ENCODE measurements around the gene ZNF577.
"Not testable (repeated sequence)": the region's sequence is repeated elsewhere in the genome, so short reads cannot be mapped to it uniquely, and the experiment has no call there.

Gene ZNF577

GRCh38 chr19:51887522-51888498, at the start of gene ZNF577:
TSS of gene ZNF577 (minus strand) at chr19:51887951. CDS start at chr19:51880382, 7,569 bp downstream.
- Histone ChIP-seq H3K4me2 (no peak within 1 kb of the TSS), H4K20me1 (no peaks in the 10 kb centered on the region), H3K36me3 (peaks cover 94% of the 10 kb centered on the region), H3K9me3 (peaks cover 100% of the 10 kb centered on the region), H3K27me3 (no peaks in the 10 kb centered on the region), H3K9ac (no peak within 1 kb of the TSS), H3K4me1 (no peaks in the 10 kb centered on the region), H3K4me3 (peak within 1 kb of the TSS; percentile 32; the same call in 1 of the 2 replicates), H3K27ac (no peak within 1 kb of the TSS)
- no peak; the same call in 1 of the 2 replicates for TF ChIP-seq Cebpa-rat (IDR thresholded peaks at IDR 0.05)

GRCh38 chr19:51931921-51932320, 44.2 kb upstream of the ZNF577 start:
- peaks cover 72% of the 10 kb centered on the region for H3K36me3 ChIP-seq
- TF ChIP-seq Cebpa-rat (IDR thresholded peaks at IDR 0.05) = no peak
- no peak overlapping the region for H3K9ac ChIP-seq
- H3K27me3 ChIP-seq = no peaks in the 10 kb centered on the region
- peaks cover 10% of the 10 kb centered on the region for H3K4me1 ChIP-seq
- H3K4me3 ChIP-seq = no peak overlapping the region
- no peaks in the 10 kb centered on the region for H4K20me1 ChIP-seq
- no peak overlapping the region for H3K4me2 ChIP-seq
- H3K27ac ChIP-seq = no peak overlapping the region
- H3K9me3 ChIP-seq = peaks cover 66% of the 10 kb centered on the region

GRCh38 chr19:51927859-51928258, 40.1 kb upstream of the ZNF577 start:
- H3K27ac ChIP-seq = peak overlapping the region; percentile 91
- no peaks in the 10 kb centered on the region for H3K27me3 ChIP-seq
- H4K20me1 ChIP-seq = no peaks in the 10 kb centered on the region
- H3K4me2 ChIP-seq = peak overlapping the region; percentile 88
- H3K36me3 ChIP-seq = peaks cover 31% of the 10 kb centered on the region
- H3K4me3 ChIP-seq = peak overlapping the region; percentile 86
- TF ChIP-seq Cebpa-rat (IDR thresholded peaks at IDR 0.05) = no peak
- peaks cover 10% of the 10 kb centered on the region for H3K4me1 ChIP-seq
- peak overlapping the region; percentile 86 for H3K9ac ChIP-seq
- H3K9me3 ChIP-seq = peaks cover 63% of the 10 kb centered on the region

GRCh38 chr19:51926784-51927741, 39.3 kb upstream of the ZNF577 start, which contains the start of gene ZNF613:
TSS of gene ZNF613 (plus strand) at chr19:51927472. CDS start at chr19:51936221, 8,749 bp downstream.
- peak within 1 kb of the TSS; percentile 86 for H3K9ac ChIP-seq
- peak within 1 kb of the TSS; percentile 91 for H3K27ac ChIP-seq
- peaks cover 23% of the 10 kb centered on the region for H3K36me3 ChIP-seq
- peak within 1 kb of the TSS; percentile 88 for H3K4me2 ChIP-seq
- peaks cover 63% of the 10 kb centered on the region for H3K9me3 ChIP-seq
- H3K4me1 ChIP-seq = peaks cover 10% of the 10 kb centered on the region
- peak within 1 kb of the TSS; percentile 86 for H3K4me3 ChIP-seq
- no peaks in the 10 kb centered on the region for H3K27me3 ChIP-seq
- no peaks in the 10 kb centered on the region for H4K20me1 ChIP-seq
- no peak for TF ChIP-seq Cebpa-rat (IDR thresholded peaks at IDR 0.05)

- Histone ChIP-seq H3K4me2 (peak overlapping the region; percentile 88), H3K27me3 (no peaks in the 10 kb centered on the region), H4K20me1 (no peaks in the 10 kb centered on the region), H3K9me3 (peaks cover 63% of the 10 kb centered on the region), H3K36me3 (peaks cover 17% of the 10 kb centered on the region), H3K27ac (peak overlapping the region; percentile 91), H3K4me1 (peaks cover 10% of the 10 kb centered on the region), H3K9ac (peak overlapping the region; percentile 86; the same call in 1 of the 2 replicates), H3K4me3 (peak overlapping the region; percentile 86)
- TF ChIP-seq Cebpa-rat (IDR thresholded peaks at IDR 0.05) = no peak
These were observed 38.7 kb upstream of the ZNF577 start for GRCh38 chr19:51926426-51926783.

GRCh38 chr19:51921949-51922348, 34.2 kb upstream of the ZNF577 start:
- Histone ChIP-seq H3K4me1 (no peaks in the 10 kb centered on the region), H3K9me3 (peaks cover 95% of the 10 kb centered on the region), H3K27ac (no peak overlapping the region), H3K9ac (no peak overlapping the region), H3K27me3 (no peaks in the 10 kb centered on the region), H4K20me1 (no peaks in the 10 kb centered on the region), H3K36me3 (no peaks in the 10 kb centered on the region; the same call in 1 of the 2 replicates), H3K4me2 (no peak overlapping the region), H3K4me3 (peak overlapping the region; percentile 38; the same call in 1 of the 2 replicates)
- no peak for TF ChIP-seq Cebpa-rat (IDR thresholded peaks at IDR 0.05)

- no peak for TF ChIP-seq Cebpa-rat (IDR thresholded peaks at IDR 0.05)
- peaks cover 100% of the 10 kb centered on the region for H3K9me3 ChIP-seq
These were observed 31.9 kb upstream of the ZNF577 start for GRCh38 chr19:51919606-51920005.

GRCh38 chr19:51916167-51916566, 28.4 kb upstream of the ZNF577 start:
- peaks cover 100% of the 10 kb centered on the region for H3K9me3 ChIP-seq
- peaks cover 5% of the 10 kb centered on the region; the same call in 1 of the 2 replicates for H3K4me1 ChIP-seq

More at GRCh38 chr19:51919606-51920005, 31.9 kb upstream of the ZNF577 start:
- Histone ChIP-seq H3K4me3 (no peak overlapping the region), H3K27me3 (no peaks in the 10 kb centered on the region), H3K4me1 (peaks cover 5% of the 10 kb centered on the region; the same call in 1 of the 2 replicates), H3K27ac (no peak overlapping the region), H3K36me3 (no peaks in the 10 kb centered on the region; the same call in 1 of the 2 replicates), H3K9ac (no peak overlapping the region), H4K20me1 (no peaks in the 10 kb centered on the region), H3K4me2 (no peak overlapping the region)

GRCh38 chr19:51915324-51915867, 27.6 kb upstream of the ZNF577 start:
- Histone ChIP-seq H3K4me1 (peaks cover 5% of the 10 kb centered on the region; the same call in 1 of the 2 replicates), H3K36me3 (no peaks in the 10 kb centered on the region), H3K9me3 (peaks cover 99% of the 10 kb centered on the region), H4K20me1 (no peaks in the 10 kb centered on the region), H3K9ac (no peak overlapping the region), H3K4me2 (no peak overlapping the region), H3K27ac (no peak overlapping the region), H3K27me3 (no peaks in the 10 kb centered on the region), H3K4me3 (peak overlapping the region; percentile 27; the same call in 1 of the 2 replicates)
- no peak for TF ChIP-seq Cebpa-rat (IDR thresholded peaks at IDR 0.05)

More at GRCh38 chr19:51916167-51916566, 28.4 kb upstream of the ZNF577 start:
- Histone ChIP-seq H3K4me2 (no peak overlapping the region; the same call in 1 of the 2 replicates), H4K20me1 (no peaks in the 10 kb centered on the region), H3K27ac (no peak overlapping the region), H3K36me3 (no peaks in the 10 kb centered on the region), H3K27me3 (no peaks in the 10 kb centered on the region), H3K4me3 (no peak overlapping the region), H3K9ac (no peak overlapping the region)
- no peak for TF ChIP-seq Cebpa-rat (IDR thresholded peaks at IDR 0.05)

- not testable (repeated sequence) for H3K4me3 ChIP-seq, H3K27ac ChIP-seq
These were observed 20.2 kb upstream of the ZNF577 start for GRCh38 chr19:51907981-51908380.

GRCh38 chr19:51906108-51906507, 18.4 kb upstream of the ZNF577 start:
- H3K27ac ChIP-seq, H3K4me2 ChIP-seq, H4K20me1 ChIP-seq, H3K27me3 ChIP-seq, H3K9ac ChIP-seq, H3K4me3 ChIP-seq: not testable (repeated sequence)
- Histone ChIP-seq H3K4me1 (peaks cover 11% of the 10 kb centered on the region; the same call in 1 of the 2 replicates), H3K9me3 (peaks cover 78% of the 10 kb centered on the region), H3K36me3 (peaks cover 25% of the 10 kb centered on the region)

More at GRCh38 chr19:51907981-51908380, 20.2 kb upstream of the ZNF577 start:
- Histone ChIP-seq H3K4me1 (peaks cover 10% of the 10 kb centered on the region; the same call in 1 of the 2 replicates), H3K9me3 (peaks cover 78% of the 10 kb centered on the region)
- not testable (repeated sequence) for H4K20me1 ChIP-seq, H3K9ac ChIP-seq, H3K4me2 ChIP-seq, H3K27me3 ChIP-seq, H3K36me3 ChIP-seq

- not testable (repeated sequence) for H3K4me3 ChIP-seq, H3K27ac ChIP-seq
- peaks cover 78% of the 10 kb centered on the region for H3K9me3 ChIP-seq
These were observed 17.9 kb upstream of the ZNF577 start for GRCh38 chr19:51905639-51906038.

More at GRCh38 chr19:51905639-51906038, 17.9 kb upstream of the ZNF577 start:
- Histone ChIP-seq H3K4me1 (peaks cover 11% of the 10 kb centered on the region; the same call in 1 of the 2 replicates), H3K36me3 (peaks cover 30% of the 10 kb centered on the region)
- not testable (repeated sequence) for H4K20me1 ChIP-seq, H3K9ac ChIP-seq, H3K27me3 ChIP-seq, H3K4me2 ChIP-seq

Data from BLaER1 (cell line).